GM12878 (cell line): ENCODE measurements around the gene NRAS. TPM values are rescaled to one million over a fixed set of nuclear protein-coding genes. Genes with fewer than 3 reads are reported as not detected.

Experiments used
- ATAC-seq: fragments of 200-7000 bp; cut with Tn5 transposase; 3 replicates; pipeline ENCODE4 v1.9.1; 2020; ENCODE audit warnings: mild to moderate bottlenecking, moderate library complexity
- BruUV-seq: library from RNA; stranded (reverse); fragments of 400-500 nt; replicated peaks from 2 replicates; lab custom pipeline; 2021; lab: Mats Ljungman, UMichigan
- CTCF ChIA-PET: fragments of 300-600 bp; sonication (Branson Sonifier 250); formaldehyde crosslinking; extraction: SDS; loops from one replicate; lab custom pipeline; 2021; ENCODE audit warnings: inconsistent platforms; lab: Yijun Ruan, JAX
- POLR2A ChIA-PET: fragments of 350-600 bp; formaldehyde crosslinking; extraction: SDS; loops from one replicate; lab custom pipeline; 2021; ENCODE audit warnings: inconsistent platforms; lab: Charles Lee
- RAD21 ChIA-PET: fragments of 300-600 bp; sonication (Branson Sonifier 250); formaldehyde crosslinking; loops from one replicate; lab custom pipeline; 2023; ENCODE audit warnings: antibody characterized with exemption; ENCODE audit not compliant: unreplicated experiment; lab: Charles Lee
- SMC1A ChIA-PET: fragments of 300-600 bp; sonication (Branson Sonifier 250); formaldehyde crosslinking; loops from one replicate; lab custom pipeline; 2023; ENCODE audit not compliant: unreplicated experiment, uncharacterized antibody; lab: Charles Lee
- DNase-seq: peaks from one replicate; pipeline ENCODE4 v3.0.0-alpha.2; 2011; ENCODE audit warnings: low read depth, low spot score
- FAIRE-seq: peaks from 3 replicates; lab custom pipeline; 2011; peaks lifted over from hg19 to GRCh38; lab: Jason Lieb, UNC
- H2AFZ ChIP-seq: 2 replicates; pipeline ENCODE4 v1.6.0; 2011; ENCODE audit warnings: low read depth, low read length, control low read depth; ENCODE audit not compliant: control insufficient read depth
- H3K27ac ChIP-seq: 2 replicates; pipeline ENCODE4 v1.5.1; 2011; ENCODE audit warnings: control low read depth; ENCODE audit not compliant: control insufficient read depth, insufficient read depth
- H3K27me3 ChIP-seq, 2 experiments: replicated peaks in 1 of 2; 2 replicates each; pipeline versions ENCODE4 v1.6.0 to v1.6.1; 2011; ENCODE audit warnings: low read length in 1 of 2; ENCODE audit not compliant: control insufficient read depth in 2 of 2, insufficient read depth in 2 of 2
- H3K36me3 ChIP-seq, 2 experiments: 2 replicates each; pipeline ENCODE4 v1.5.1; 2011; ENCODE audit warnings: low read length in 1 of 2; ENCODE audit not compliant: control insufficient read depth in 2 of 2, insufficient read depth in 2 of 2
- H3K4me1 ChIP-seq: 2 replicates; pipeline ENCODE4 v1.6.1; 2011; ENCODE audit warnings: mild to moderate bottlenecking, low read length, moderate library complexity, mixed read lengths; ENCODE audit not compliant: control insufficient read depth, insufficient read depth
- H3K4me2 ChIP-seq: 2 replicates; pipeline ENCODE4 v1.6.0; 2011; ENCODE audit warnings: control low read depth; ENCODE audit not compliant: control insufficient read depth, insufficient read depth
- H3K4me3 ChIP-seq: fragments of 200-600 bp; sonication (generic); 2 replicates; pipeline ENCODE4 v1.5.1; 2016
- H3K79me2 ChIP-seq: 2 replicates; pipeline ENCODE4 v1.6.0; 2011; ENCODE audit warnings: low read length; ENCODE audit not compliant: control insufficient read depth, insufficient read depth
- H3K9ac ChIP-seq: 2 replicates; pipeline ENCODE4 v1.8.0; 2011; ENCODE audit warnings: low read length, control low read depth, mixed read lengths; ENCODE audit not compliant: control insufficient read depth, insufficient read depth
- H3K9me3 ChIP-seq: replicated peaks from 3 replicates; pipeline ENCODE4 v1.5.1; 2011; ENCODE audit warnings: mild to moderate bottlenecking, low read length; ENCODE audit not compliant: control insufficient read depth, insufficient read depth
- H4K20me1 ChIP-seq: 2 replicates; pipeline ENCODE4 v1.6.0; 2011; ENCODE audit not compliant: control insufficient read depth, insufficient read depth
- BCL3 ChIP-seq: IDR thresholded peaks from 2 replicates; pipeline ENCODE4 v1.6.1; 2011; ENCODE audit warnings: borderline replicate concordance, low read depth, mild to moderate bottlenecking, moderate library complexity, low read length; ENCODE audit not compliant: insufficient read depth, poor library complexity, severe bottlenecking
- EGR1 ChIP-seq, 2 experiments: IDR thresholded peaks; 1 replicate in 1 of 2; 2 replicates in 1 of 2; pipeline ENCODE4 v1.6.1; 2011 to 2012; ENCODE audit warnings: low read depth in 2 of 2, low read length in 2 of 2, borderline replicate concordance in 1 of 2, mild to moderate bottlenecking in 1 of 2, moderate library complexity in 1 of 2
- HDAC2 ChIP-seq: fragments of 200-600 bp; sonication (generic); IDR thresholded peaks from 2 replicates; pipeline ENCODE4 v1.6.1; 2017
- HDGF ChIP-seq: fragments of 450-650 bp; IDR thresholded peaks from 2 replicates; pipeline ENCODE4 v1.6.1; 2016; ENCODE audit warnings: antibody characterized with exemption
- IKZF2 ChIP-seq, 2 experiments: fragments of 450-650 bp; IDR thresholded peaks; 2 replicates each; pipeline ENCODE4 v1.6.1; 2017; ENCODE audit warnings: mild to moderate bottlenecking in 2 of 2, moderate library complexity in 2 of 2
- NR2C1 ChIP-seq: fragments of 450-650 bp; IDR thresholded peaks from 2 replicates; pipeline ENCODE4 v1.6.1; 2017; ENCODE audit warnings: antibody characterized with exemption, mild to moderate bottlenecking, moderate library complexity
- SPI1 ChIP-seq: IDR thresholded peaks from 2 replicates; pipeline ENCODE4 v1.6.1; 2011; ENCODE audit warnings: low read depth, mild to moderate bottlenecking, low read length, moderate library complexity, borderline replicate concordance; ENCODE audit not compliant: insufficient read depth
- SRF ChIP-seq, 2 experiments: IDR thresholded peaks; 2 replicates each; pipeline ENCODE4 v1.6.1; 2011; ENCODE audit warnings: low read depth in 2 of 2, low read length in 2 of 2, mild to moderate bottlenecking in 1 of 2, moderate library complexity in 1 of 2
- ZNF207 ChIP-seq: fragments of 450-650 bp; IDR thresholded peaks from 2 replicates; pipeline ENCODE4 v1.6.1; 2014; ENCODE audit warnings: antibody characterized with exemption, mild to moderate bottlenecking, borderline replicate concordance
- WGBS: methylation state at CpG from one replicate; pipeline ENCODE4 v1.1.6; 2016; ENCODE audit warnings: low lambda C conversion rate; ENCODE audit not compliant: insufficient replicate concordance, insufficient coverage; ENCODE audit errors: missing lambda C conversion rate; 5-methylcytosine and 5-hydroxymethylcytosine counted together
- in situ Hi-C: fragments of 300-500 bp; cut with MboI; formaldehyde crosslinking; loops from 9 replicates; pipeline ENCODE4 v1.14.3; 2018; ENCODE audit warnings: mixed read lengths
- intact Hi-C: fragments of 100-400 bp; cut with micrococcal nuclease; formaldehyde crosslinking; loops from one replicate; pipeline ENCODE4 v1.14.2; 2022; ENCODE audit not compliant: unreplicated experiment
- polyA plus RNA-seq, 11 experiments: library from polyadenylated mRNA; depleted of rRNA in 4 of 11; unstranded in 6 of 11; stranded (reverse) in 5 of 11; fragments of >200 nt; fragmentation: Nextera tagmentation in 4 of 11; fragmentation: Illumina TruSeq in 1 of 11; extraction: Ambion mirVana in 4 of 11; extraction: Trizol in 1 of 11; gene quantifications; 1 replicate in 1 of 11; 2 replicates in 10 of 11; pipeline versions ENCODE4 v1.2.1 to v1.2.3, GENCODE V29; 2011 to 2016; ENCODE audit warnings: inconsistent platforms in 2 of 11, missing spikeins in 2 of 11, low read depth in 1 of 11
- total RNA-seq, 4 experiments: library from RNA; depleted of rRNA in 3 of 4; stranded (reverse); fragments of >200 nt in 3 of 4; fragmentation: Illumina TruSeq in 1 of 4; extraction: Trizol in 1 of 4; gene quantifications; 2 replicates each; pipeline versions ENCODE4 v1.2.1 to v1.2.3, GENCODE V29; 2013 to 2021
- TF ChIP-seq, protein P1 (sequence below): IDR thresholded peaks from 2 replicates; pipeline ENCODE4 v1.6.1; 2011; ENCODE audit warnings: low read depth, mild to moderate bottlenecking, low read length, moderate library complexity, borderline replicate concordance; ENCODE audit errors: extremely low read depth
- TF ChIP-seq, protein P2 (sequence below): fragments of 450-650 bp; IDR thresholded peaks from 2 replicates; pipeline ENCODE4 v1.6.1; 2017; ENCODE audit warnings: borderline replicate concordance

NRAS gene
- total and polyA plus RNA-seq, 10 of the 15 experiments (the other 5 are each of a cell fraction or from before 2014, with no cell fraction given): 31.7 to 73.2 (median 66.2) TPM

DNA sequence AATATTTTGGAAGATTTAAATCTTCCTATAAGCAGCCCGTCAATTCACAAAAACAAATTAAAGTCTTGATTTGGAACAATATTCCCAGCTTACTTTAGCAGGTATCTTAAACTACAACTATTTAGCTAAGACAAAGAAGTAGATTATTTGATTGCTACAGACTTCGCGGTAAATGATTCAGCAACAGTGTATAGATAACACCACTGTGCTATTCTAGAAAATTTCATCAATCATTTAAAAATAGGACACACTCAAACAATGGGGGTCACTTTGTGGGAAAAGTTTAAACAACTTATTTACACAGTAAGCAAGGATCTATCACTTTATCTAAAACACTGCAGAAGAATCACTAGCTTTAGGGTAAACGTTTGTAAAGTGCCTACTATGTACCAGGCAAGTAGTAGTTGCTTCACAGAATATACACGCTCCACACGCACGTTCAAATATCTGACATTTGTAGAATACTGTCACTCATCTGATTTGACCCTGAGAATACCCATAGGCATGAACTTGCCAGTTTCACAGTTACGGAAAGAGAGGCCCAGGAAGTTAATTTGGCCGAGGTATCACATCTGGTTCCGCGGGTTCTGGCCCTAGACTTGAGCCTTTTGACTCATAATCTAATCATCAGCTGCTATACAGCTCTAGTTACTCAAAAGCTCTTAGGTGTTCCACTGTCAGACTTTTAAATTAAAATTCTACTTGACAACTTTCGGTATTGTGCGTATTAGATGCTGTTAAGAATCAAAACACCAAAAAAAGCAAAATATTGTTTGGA is 47.6 kb downstream of the NRAS start:
- CTCF ChIA-PET: interaction anchor here (0.5 to 5.0 kb wide), 4 partner anchors 25 to 1401 kb away, joined by 4 to 31 read pairs (median 4); partner anchors contain the start of gene AMPD1
- H3K79me2 ChIP-seq: no peaks in the 10 kb centered on the region
- RAD21 ChIA-PET: interaction anchor here (0.8 to 1.1 kb wide), 4 partner anchors 9 to 157 kb away, joined by 3 to 4 read pairs (median 4); partner anchors contain the start of gene NRAS
- peak overlapping the region; percentile 74 for H3K4me3 ChIP-seq
- TF ChIP-seq, protein P1, sequence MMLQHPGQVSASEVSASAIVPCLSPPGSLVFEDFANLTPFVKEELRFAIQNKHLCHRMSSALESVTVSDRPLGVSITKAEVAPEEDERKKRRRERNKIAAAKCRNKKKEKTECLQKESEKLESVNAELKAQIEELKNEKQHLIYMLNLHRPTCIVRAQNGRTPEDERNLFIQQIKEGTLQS: no peak
- TF ChIP-seq, all 136 proteins: peak for 0
- Histone ChIP-seq H3K27ac (no peak overlapping the region), H3K36me3 (no peaks in the 10 kb centered on the region), H3K4me1 (peaks cover 5% of the 10 kb centered on the region), H4K20me1 (no peaks in the 10 kb centered on the region), H3K9me3 (no peaks in the 10 kb centered on the region), H2AFZ (peak overlapping the region; percentile 94), H3K4me2 (peak overlapping the region; percentile 100), H3K9ac (peak overlapping the region; percentile 39; the same call in 1 of the 2 replicates), H3K27me3 (no peaks in the 10 kb centered on the region; a peak in 1 of 4 replicates)
- BruUV-seq: no TSS peak
- FAIRE-seq: no peak
- POLR2A ChIA-PET: interaction anchor here (0.5 kb wide), 1 partner anchor 16 kb away, joined by 5 read pairs; no protein-coding TSS in a partner anchor
- in situ Hi-C loops (no loop called here), intact Hi-C loops (no loop called here)
- SMC1A ChIA-PET: no interaction called here
- 64% methylated on average over 13 of the region's 13 CpGs for WGBS
- no peak for ATAC-seq
- DNase-seq: no peak

DNA sequence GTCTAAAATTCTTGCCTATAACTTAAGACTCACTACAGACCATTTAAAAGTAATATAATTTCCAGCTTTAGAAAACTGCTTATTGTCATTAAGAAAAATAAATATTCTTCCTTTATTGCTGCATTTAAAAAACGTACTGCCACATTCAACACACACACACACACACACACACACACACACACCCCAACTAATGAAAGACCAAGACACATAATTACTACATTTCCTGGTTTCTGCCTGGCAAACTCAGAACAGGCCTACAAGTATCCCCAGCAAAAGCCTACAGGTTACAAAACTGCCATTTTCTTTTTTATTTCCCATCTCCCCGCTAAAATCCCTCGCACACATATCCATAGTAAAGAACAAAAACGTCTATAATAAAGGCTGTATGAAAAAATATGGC is 48.2 kb downstream of the NRAS start:
- CTCF ChIA-PET: interaction anchor here (0.5 to 5.0 kb wide), 5 partner anchors 10 to 1402 kb away, joined by 4 to 31 read pairs (median 4); partner anchors contain the start of gene AMPD1
- no peak for FAIRE-seq

More for the DNA sequence above, 48.2 kb downstream of the NRAS start:
- POLR2A ChIA-PET: interaction anchor here (0.6 kb wide), 1 partner anchor 1096 kb away, joined by 3 read pairs; no protein-coding TSS in a partner anchor
- H3K79me2 ChIP-seq: no peaks in the 10 kb centered on the region
- SMC1A ChIA-PET: no interaction called here
- in situ Hi-C loops: no loop called here
- no peak overlapping the region for H3K4me3 ChIP-seq
- intact Hi-C loops: no loop called here
- no peaks in the 10 kb centered on the region for H3K27me3 ChIP-seq
- no peaks in the 10 kb centered on the region for H3K9me3 ChIP-seq
- no peak for ATAC-seq
- TF ChIP-seq IKZF2 (IDR thresholded peaks at IDR 0.05): no peak
- TF ChIP-seq, protein P2, sequence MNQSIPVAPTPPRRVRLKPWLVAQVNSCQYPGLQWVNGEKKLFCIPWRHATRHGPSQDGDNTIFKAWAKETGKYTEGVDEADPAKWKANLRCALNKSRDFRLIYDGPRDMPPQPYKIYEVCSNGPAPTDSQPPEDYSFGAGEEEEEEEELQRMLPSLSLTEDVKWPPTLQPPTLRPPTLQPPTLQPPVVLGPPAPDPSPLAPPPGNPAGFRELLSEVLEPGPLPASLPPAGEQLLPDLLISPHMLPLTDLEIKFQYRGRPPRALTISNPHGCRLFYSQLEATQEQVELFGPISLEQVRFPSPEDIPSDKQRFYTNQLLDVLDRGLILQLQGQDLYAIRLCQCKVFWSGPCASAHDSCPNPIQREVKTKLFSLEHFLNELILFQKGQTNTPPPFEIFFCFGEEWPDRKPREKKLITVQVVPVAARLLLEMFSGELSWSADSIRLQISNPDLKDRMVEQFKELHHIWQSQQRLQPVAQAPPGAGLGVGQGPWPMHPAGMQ: no peak
- no peak for TF ChIP-seq SPI1
- no peak for TF ChIP-seq BCL3
- no peak for TF ChIP-seq EGR1 (IDR thresholded peaks at IDR 0.05; ENCODE audit: borderline replicate concordance in 1 of 2, low read depth in 2 of 2, low read length in 2 of 2)
- no peak for TF ChIP-seq ZNF207
- no peak for TF ChIP-seq HDAC2
- TF ChIP-seq HDGF: no peak
- no peak for TF ChIP-seq NR2C1
- TF ChIP-seq SRF (IDR thresholded peaks at IDR 0.05; ENCODE audit: low read depth in 2 of 2, low read length in 2 of 2): no peak
- no peak overlapping the region for H3K4me2 ChIP-seq
- H3K9ac ChIP-seq: no peak overlapping the region
- 37% methylated on average over 4 of the region's 4 CpGs for WGBS
- H3K36me3 ChIP-seq: no peaks in the 10 kb centered on the region
- no peak for DNase-seq
- RAD21 ChIA-PET: interaction anchor here (1.1 kb wide), 1 partner anchor 8 kb away, joined by 3 read pairs; no protein-coding TSS in a partner anchor
- no TSS peak for BruUV-seq
- no peaks in the 10 kb centered on the region for H4K20me1 ChIP-seq
- no peak overlapping the region for H3K27ac ChIP-seq
- H3K4me1 ChIP-seq: peaks cover 5% of the 10 kb centered on the region
- H2AFZ ChIP-seq: no peak overlapping the region
